Prostate gland (tissue), 2 donors: ENCODE data around the gene CAD.

Experiments used
- CTCF ChIP-seq, 4 experiments: fragments of 200-600 bp in 2 of 4; fragments of 450-650 bp in 2 of 4; sonication (generic) in 2 of 4; IDR thresholded peaks; 1 replicate in 3 of 4; 2 replicates in 1 of 4; pipeline ENCODE4 v1.5.1; 2016 to 2019; ENCODE audit warnings: antibody characterized with exemption in 4 of 4, mild to moderate bottlenecking in 2 of 4, moderate library complexity in 2 of 4
- POLR2AphosphoS5 ChIP-seq: sonication (generic); formaldehyde crosslinking; IDR thresholded peaks from one replicate; pipeline ENCODE4 v1.6.1; 2017; ENCODE audit warnings: antibody characterized with exemption

- TF ChIP-seq CTCF (IDR thresholded peaks at IDR 0.05), result no peak
- TF ChIP-seq POLR2AphosphoS5, result no peak
Observed at GRCh38 chr2:27219091-27219490, 1.9 kb downstream of the CAD start.
